GM23338 (cell line): Measurements from ENCODE around the gene SNAPC1.

ENCODE experiments used
- CREB1 ChIP-seq: fragments of 250-450 bp; sonication (Bioruptor Pico); IDR thresholded peaks from 2 replicates; pipeline ENCODE4 v1.5.0; 2020; ENCODE audit warnings: low read depth, mild to moderate bottlenecking, moderate library complexity
- EZH2 ChIP-seq: fragments of 200-600 bp; sonication (generic); IDR thresholded peaks from one replicate; pipeline ENCODE4 v1.8.0; 2017; ENCODE audit warnings: antibody characterized with exemption, mild to moderate bottlenecking, low read depth; ENCODE audit not compliant: unreplicated experiment
- EZH2phosphoT487 ChIP-seq: fragments of 200-600 bp; sonication (generic); IDR thresholded peaks from one replicate; pipeline ENCODE4 v1.8.1; 2018; ENCODE audit warnings: antibody characterized with exemption; ENCODE audit not compliant: unreplicated experiment
- JUNB ChIP-seq: IDR thresholded peaks from one replicate; pipeline ENCODE4 v1.6.1; 2016; ENCODE audit warnings: antibody characterized with exemption; ENCODE audit not compliant: unreplicated experiment
- POLR2AphosphoS5 ChIP-seq: IDR thresholded peaks from 2 replicates; pipeline ENCODE4 v1.6.1; 2016; ENCODE audit warnings: antibody characterized with exemption, low read depth
- STAT1 ChIP-seq: IDR thresholded peaks from one replicate; pipeline ENCODE4 v1.6.1; 2016; ENCODE audit warnings: antibody characterized with exemption; ENCODE audit not compliant: unreplicated experiment
- TF ChIP-seq, protein P1 (sequence below), 2 experiments: fragments of 200-600 bp in 1 of 2; sonication (generic) in 1 of 2; conservative IDR thresholded peaks; 2 replicates each; pipeline versions ENCODE4 v1.5.1 to v1.6.1; 2016 to 2017; ENCODE audit warnings: antibody characterized with exemption in 2 of 2, low read depth in 2 of 2, mild to moderate bottlenecking in 2 of 2, moderate library complexity in 1 of 2
- TF ChIP-seq, protein P2 (sequence below): IDR thresholded peaks from one replicate; pipeline ENCODE4 v1.6.1; 2018; ENCODE audit warnings: antibody characterized with exemption; ENCODE audit not compliant: unreplicated experiment
- TF ChIP-seq, protein P3 (sequence below): IDR thresholded peaks from 2 replicates; pipeline ENCODE4 v1.6.1; 2016; ENCODE audit warnings: antibody characterized with exemption

DNA sequence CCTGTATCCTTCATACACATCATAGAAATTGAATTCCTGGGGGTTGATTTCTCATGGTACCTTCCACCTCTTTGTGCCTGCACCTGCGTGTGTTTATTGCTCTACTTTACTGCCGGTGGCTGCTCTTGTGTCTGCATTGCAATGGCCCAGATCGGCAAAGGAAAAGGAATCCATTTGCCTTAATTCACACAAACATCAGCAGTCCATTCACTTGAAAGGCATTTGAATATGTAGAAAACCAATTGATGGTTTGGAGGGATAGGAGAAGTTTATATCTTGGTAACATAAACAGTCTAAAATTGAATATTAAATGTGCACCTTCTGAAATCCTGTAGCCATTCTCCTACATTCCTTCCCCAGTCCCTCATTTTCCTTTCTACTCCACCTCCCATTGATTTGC is 74.0 kb downstream of the SNAPC1 start:
- TF ChIP-seq, protein P1, sequence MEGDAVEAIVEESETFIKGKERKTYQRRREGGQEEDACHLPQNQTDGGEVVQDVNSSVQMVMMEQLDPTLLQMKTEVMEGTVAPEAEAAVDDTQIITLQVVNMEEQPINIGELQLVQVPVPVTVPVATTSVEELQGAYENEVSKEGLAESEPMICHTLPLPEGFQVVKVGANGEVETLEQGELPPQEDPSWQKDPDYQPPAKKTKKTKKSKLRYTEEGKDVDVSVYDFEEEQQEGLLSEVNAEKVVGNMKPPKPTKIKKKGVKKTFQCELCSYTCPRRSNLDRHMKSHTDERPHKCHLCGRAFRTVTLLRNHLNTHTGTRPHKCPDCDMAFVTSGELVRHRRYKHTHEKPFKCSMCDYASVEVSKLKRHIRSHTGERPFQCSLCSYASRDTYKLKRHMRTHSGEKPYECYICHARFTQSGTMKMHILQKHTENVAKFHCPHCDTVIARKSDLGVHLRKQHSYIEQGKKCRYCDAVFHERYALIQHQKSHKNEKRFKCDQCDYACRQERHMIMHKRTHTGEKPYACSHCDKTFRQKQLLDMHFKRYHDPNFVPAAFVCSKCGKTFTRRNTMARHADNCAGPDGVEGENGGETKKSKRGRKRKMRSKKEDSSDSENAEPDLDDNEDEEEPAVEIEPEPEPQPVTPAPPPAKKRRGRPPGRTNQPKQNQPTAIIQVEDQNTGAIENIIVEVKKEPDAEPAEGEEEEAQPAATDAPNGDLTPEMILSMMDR (conservative IDR thresholded peaks at IDR 0.05; ENCODE audit: low read depth in 2 of 2): no peak
- TF ChIP-seq JUNB (no peak), EZH2 (no peak), EZH2phosphoT487 (no peak), CREB1 (CRISPR knock-in tag) (no peak), POLR2AphosphoS5 (no peak), STAT1 (no peak)
- TF ChIP-seq, protein P2, sequence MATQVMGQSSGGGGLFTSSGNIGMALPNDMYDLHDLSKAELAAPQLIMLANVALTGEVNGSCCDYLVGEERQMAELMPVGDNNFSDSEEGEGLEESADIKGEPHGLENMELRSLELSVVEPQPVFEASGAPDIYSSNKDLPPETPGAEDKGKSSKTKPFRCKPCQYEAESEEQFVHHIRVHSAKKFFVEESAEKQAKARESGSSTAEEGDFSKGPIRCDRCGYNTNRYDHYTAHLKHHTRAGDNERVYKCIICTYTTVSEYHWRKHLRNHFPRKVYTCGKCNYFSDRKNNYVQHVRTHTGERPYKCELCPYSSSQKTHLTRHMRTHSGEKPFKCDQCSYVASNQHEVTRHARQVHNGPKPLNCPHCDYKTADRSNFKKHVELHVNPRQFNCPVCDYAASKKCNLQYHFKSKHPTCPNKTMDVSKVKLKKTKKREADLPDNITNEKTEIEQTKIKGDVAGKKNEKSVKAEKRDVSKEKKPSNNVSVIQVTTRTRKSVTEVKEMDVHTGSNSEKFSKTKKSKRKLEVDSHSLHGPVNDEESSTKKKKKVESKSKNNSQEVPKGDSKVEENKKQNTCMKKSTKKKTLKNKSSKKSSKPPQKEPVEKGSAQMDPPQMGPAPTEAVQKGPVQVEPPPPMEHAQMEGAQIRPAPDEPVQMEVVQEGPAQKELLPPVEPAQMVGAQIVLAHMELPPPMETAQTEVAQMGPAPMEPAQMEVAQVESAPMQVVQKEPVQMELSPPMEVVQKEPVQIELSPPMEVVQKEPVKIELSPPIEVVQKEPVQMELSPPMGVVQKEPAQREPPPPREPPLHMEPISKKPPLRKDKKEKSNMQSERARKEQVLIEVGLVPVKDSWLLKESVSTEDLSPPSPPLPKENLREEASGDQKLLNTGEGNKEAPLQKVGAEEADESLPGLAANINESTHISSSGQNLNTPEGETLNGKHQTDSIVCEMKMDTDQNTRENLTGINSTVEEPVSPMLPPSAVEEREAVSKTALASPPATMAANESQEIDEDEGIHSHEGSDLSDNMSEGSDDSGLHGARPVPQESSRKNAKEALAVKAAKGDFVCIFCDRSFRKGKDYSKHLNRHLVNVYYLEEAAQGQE: no peak
- TF ChIP-seq, protein P3, sequence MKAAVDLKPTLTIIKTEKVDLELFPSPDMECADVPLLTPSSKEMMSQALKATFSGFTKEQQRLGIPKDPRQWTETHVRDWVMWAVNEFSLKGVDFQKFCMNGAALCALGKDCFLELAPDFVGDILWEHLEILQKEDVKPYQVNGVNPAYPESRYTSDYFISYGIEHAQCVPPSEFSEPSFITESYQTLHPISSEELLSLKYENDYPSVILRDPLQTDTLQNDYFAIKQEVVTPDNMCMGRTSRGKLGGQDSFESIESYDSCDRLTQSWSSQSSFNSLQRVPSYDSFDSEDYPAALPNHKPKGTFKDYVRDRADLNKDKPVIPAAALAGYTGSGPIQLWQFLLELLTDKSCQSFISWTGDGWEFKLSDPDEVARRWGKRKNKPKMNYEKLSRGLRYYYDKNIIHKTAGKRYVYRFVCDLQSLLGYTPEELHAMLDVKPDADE: no peak
